ENCODE results near the gene FN1.

The FN1 gene

GRCh38 chr2:215460682-215461382 is 25.0 kb upstream of the FN1 start:
- Histone ChIP-seq H3K27ac (ENCODE audit: low read depth, low read length) (no peak overlapping the region), H3K9ac (ENCODE audit: low read length) (no peak overlapping the region), H3K4me3 (ENCODE audit: low read depth in 1 of 2, low read length in 2 of 2) (no peak overlapping the region)

GRCh38 chr2:215455958-215456357 is 20.1 kb upstream of the FN1 start:
- Histone ChIP-seq H3K9me3 (ENCODE audit: low read length) (no peaks in the 10 kb centered on the region), H3K36me3 (ENCODE audit: insufficient read depth, low read length) (no peaks in the 10 kb centered on the region), H3K27me3 (ENCODE audit: control insufficient read depth in 1 of 2, insufficient read depth in 2 of 2, low read length in 2 of 2) (no peaks in the 10 kb centered on the region), H3K27ac (ENCODE audit: low read depth, low read length) (no peak overlapping the region), H3K4me3 (ENCODE audit: low read depth in 1 of 2, low read length in 2 of 2) (no peak overlapping the region), H3K4me1 (ENCODE audit: insufficient read depth, low read length) (peaks cover 5% of the 10 kb centered on the region), H3K9ac (ENCODE audit: low read length) (no peak overlapping the region)

More at GRCh38 chr2:215460682-215461382, 25.0 kb upstream of the FN1 start:
- no peaks in the 10 kb centered on the region for H3K27me3 ChIP-seq (ENCODE audit: control insufficient read depth in 1 of 2, insufficient read depth in 2 of 2, low read length in 2 of 2)
- no peaks in the 10 kb centered on the region for H3K36me3 ChIP-seq (ENCODE audit: insufficient read depth, low read length)
- no peaks in the 10 kb centered on the region for H3K9me3 ChIP-seq (ENCODE audit: low read length)
- peaks cover 8% of the 10 kb centered on the region for H3K4me1 ChIP-seq (ENCODE audit: insufficient read depth, low read length)

- Histone ChIP-seq H3K9me3 (ENCODE audit: low read length) (no peaks in the 10 kb centered on the region), H3K4me1 (ENCODE audit: insufficient read depth, low read length) (no peaks in the 10 kb centered on the region), H3K36me3 (ENCODE audit: insufficient read depth, low read length) (no peaks in the 10 kb centered on the region), H3K9ac (ENCODE audit: low read length) (no peak overlapping the region), H3K27ac (ENCODE audit: low read depth, low read length) (no peak overlapping the region), H3K27me3 (ENCODE audit: control insufficient read depth in 1 of 2, insufficient read depth in 2 of 2, low read length in 2 of 2) (no peaks in the 10 kb centered on the region), H3K4me3 (ENCODE audit: low read depth in 1 of 2, low read length in 2 of 2) (no peak overlapping the region)
These were observed 18.8 kb upstream of the FN1 start for GRCh38 chr2:215454519-215455246.

GRCh38 chr2:215452725-215453124 is 16.9 kb upstream of the FN1 start:
- no peaks in the 10 kb centered on the region for H3K27me3 ChIP-seq (ENCODE audit: control insufficient read depth in 1 of 2, insufficient read depth in 2 of 2, low read length in 2 of 2)
- no peaks in the 10 kb centered on the region for H3K4me1 ChIP-seq (ENCODE audit: insufficient read depth, low read length)
- H3K27ac ChIP-seq (ENCODE audit: low read depth, low read length): no peak overlapping the region
- no peaks in the 10 kb centered on the region for H3K36me3 ChIP-seq (ENCODE audit: insufficient read depth, low read length)
- no peak overlapping the region for H3K4me3 ChIP-seq (ENCODE audit: low read depth in 1 of 2, low read length in 2 of 2)
- H3K9me3 ChIP-seq (ENCODE audit: low read length): no peaks in the 10 kb centered on the region
- no peak overlapping the region for H3K9ac ChIP-seq (ENCODE audit: low read length)

GRCh38 chr2:215451012-215451756 is 15.3 kb upstream of the FN1 start:
- Histone ChIP-seq H3K4me3 (ENCODE audit: low read depth in 1 of 2, low read length in 2 of 2) (no peak overlapping the region), H3K27ac (ENCODE audit: low read depth, low read length) (no peak overlapping the region), H3K9me3 (ENCODE audit: low read length) (no peaks in the 10 kb centered on the region), H3K36me3 (ENCODE audit: insufficient read depth, low read length) (no peaks in the 10 kb centered on the region), H3K27me3 (ENCODE audit: control insufficient read depth in 1 of 2, insufficient read depth in 2 of 2, low read length in 2 of 2) (no peaks in the 10 kb centered on the region), H3K9ac (ENCODE audit: low read length) (no peak overlapping the region), H3K4me1 (ENCODE audit: insufficient read depth, low read length) (no peaks in the 10 kb centered on the region)

GRCh38 chr2:215450188-215451011 is 14.5 kb upstream of the FN1 start:
- H3K9me3 ChIP-seq (ENCODE audit: low read length): no peaks in the 10 kb centered on the region
- no peak overlapping the region for H3K9ac ChIP-seq (ENCODE audit: low read length)
- H3K27ac ChIP-seq (ENCODE audit: low read depth, low read length): no peak overlapping the region
- H3K4me3 ChIP-seq (ENCODE audit: low read depth in 1 of 2, low read length in 2 of 2): no peak overlapping the region
- H3K36me3 ChIP-seq (ENCODE audit: insufficient read depth, low read length): no peaks in the 10 kb centered on the region
- H3K27me3 ChIP-seq (ENCODE audit: control insufficient read depth in 1 of 2, insufficient read depth in 2 of 2, low read length in 2 of 2): no peaks in the 10 kb centered on the region
- H3K4me1 ChIP-seq (ENCODE audit: insufficient read depth, low read length): no peaks in the 10 kb centered on the region

- H3K4me3 ChIP-seq (ENCODE audit: low read depth in 1 of 2, low read length in 2 of 2): no peak overlapping the region
- H3K27ac ChIP-seq (ENCODE audit: low read depth, low read length): no peak overlapping the region
- H3K9me3 ChIP-seq (ENCODE audit: low read length): no peaks in the 10 kb centered on the region
- H3K4me1 ChIP-seq (ENCODE audit: insufficient read depth, low read length): no peaks in the 10 kb centered on the region
- no peaks in the 10 kb centered on the region for H3K27me3 ChIP-seq (ENCODE audit: control insufficient read depth in 1 of 2, insufficient read depth in 2 of 2, low read length in 2 of 2)
- H3K36me3 ChIP-seq (ENCODE audit: insufficient read depth, low read length): no peaks in the 10 kb centered on the region
- no peak overlapping the region for H3K9ac ChIP-seq (ENCODE audit: low read length)
These were observed 11.8 kb upstream of the FN1 start for GRCh38 chr2:215447673-215448081.

- no peak overlapping the region for H3K27ac ChIP-seq (ENCODE audit: low read depth, low read length)
- H3K4me3 ChIP-seq (ENCODE audit: low read depth in 1 of 2, low read length in 2 of 2): no peak overlapping the region
- no peaks in the 10 kb centered on the region for H3K9me3 ChIP-seq (ENCODE audit: low read length)
- H3K9ac ChIP-seq (ENCODE audit: low read length): no peak overlapping the region
- no peaks in the 10 kb centered on the region for H3K36me3 ChIP-seq (ENCODE audit: insufficient read depth, low read length)
- H3K27me3 ChIP-seq (ENCODE audit: control insufficient read depth in 1 of 2, insufficient read depth in 2 of 2, low read length in 2 of 2): no peaks in the 10 kb centered on the region
- H3K4me1 ChIP-seq (ENCODE audit: insufficient read depth, low read length): no peaks in the 10 kb centered on the region
These were observed 11.2 kb upstream of the FN1 start for GRCh38 chr2:215447056-215447455.

GRCh38 chr2:215442401-215442787 is 6.5 kb upstream of the FN1 start:
- no peaks in the 10 kb centered on the region for H3K9me3 ChIP-seq (ENCODE audit: low read length)
- no peaks in the 10 kb centered on the region for H3K27me3 ChIP-seq (ENCODE audit: control insufficient read depth in 1 of 2, insufficient read depth in 2 of 2, low read length in 2 of 2)
- H3K4me1 ChIP-seq (ENCODE audit: insufficient read depth, low read length): peaks cover 6% of the 10 kb centered on the region
- no peak overlapping the region for H3K9ac ChIP-seq (ENCODE audit: low read length)
- no peaks in the 10 kb centered on the region for H3K36me3 ChIP-seq (ENCODE audit: insufficient read depth, low read length)
- H3K4me3 ChIP-seq (ENCODE audit: low read depth in 1 of 2, low read length in 2 of 2): no peak overlapping the region
- H3K27ac ChIP-seq (ENCODE audit: low read depth, low read length): no peak overlapping the region

- Histone ChIP-seq H3K27me3 (ENCODE audit: control insufficient read depth in 1 of 2, insufficient read depth in 2 of 2, low read length in 2 of 2) (no peaks in the 10 kb centered on the region), H3K9ac (ENCODE audit: low read length) (no peak overlapping the region), H3K9me3 (ENCODE audit: low read length) (no peaks in the 10 kb centered on the region), H3K4me3 (ENCODE audit: low read depth in 1 of 2, low read length in 2 of 2) (no peak overlapping the region), H3K4me1 (ENCODE audit: insufficient read depth, low read length) (peaks cover 10% of the 10 kb centered on the region), H3K36me3 (ENCODE audit: insufficient read depth, low read length) (no peaks in the 10 kb centered on the region), H3K27ac (ENCODE audit: low read depth, low read length) (no peak overlapping the region)
These were observed 5.9 kb upstream of the FN1 start for GRCh38 chr2:215441560-215442400.
